ENCODE results near the gene TCAF1.
"Not testable (repeated sequence)": the region's sequence is repeated elsewhere in the genome, so short reads cannot be mapped to it uniquely, and the experiment has no call there.

DNA sequence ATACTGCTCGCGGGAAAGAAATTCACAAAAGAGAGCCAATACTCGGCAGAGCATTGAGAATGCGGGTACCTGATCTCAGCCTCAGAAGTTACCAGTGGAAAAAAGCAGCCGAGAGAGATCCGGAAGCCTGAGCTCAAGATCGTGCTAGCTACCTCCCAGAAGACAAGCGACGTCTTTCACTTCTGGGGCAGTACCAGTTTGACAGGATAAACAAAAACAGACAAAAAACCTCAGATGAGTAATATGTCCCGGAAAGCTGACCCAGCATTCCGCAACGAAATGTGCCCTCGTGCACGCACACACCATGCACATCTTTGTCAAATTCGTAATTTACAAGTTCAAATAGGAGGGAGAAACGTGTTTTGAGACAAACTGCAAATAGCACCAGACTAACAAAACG is 65.9 kb downstream of the TCAF1 start:
- not testable (repeated sequence) for TF ChIP-seq POLR2A, CTCF (IDR thresholded peaks at IDR 0.05)
